GM21447 (cell line): ENCODE data around the gene KRTAP22-1.

ENCODE experiments used
- ATAC-seq: cut with Tn5 transposase; IDR thresholded peaks from one replicate; pipeline ENCODE4 v1.9.1; 2021; ENCODE audit not compliant: unreplicated experiment

KRTAP22-1 gene

GRCh38 chr21:30623362-30623761 is 22.5 kb downstream of the KRTAP22-1 start:
- no peak for ATAC-seq

GRCh38 chr21:30625449-30626165 is 24.7 kb downstream of the KRTAP22-1 start:
- no peak for ATAC-seq

- ATAC-seq: no peak
Observed at GRCh38 chr21:30628109-30628508, 27.2 kb downstream of the KRTAP22-1 start.

- no peak for ATAC-seq
Observed at GRCh38 chr21:30629200-30629599, 28.3 kb downstream of the KRTAP22-1 start.

DNA sequence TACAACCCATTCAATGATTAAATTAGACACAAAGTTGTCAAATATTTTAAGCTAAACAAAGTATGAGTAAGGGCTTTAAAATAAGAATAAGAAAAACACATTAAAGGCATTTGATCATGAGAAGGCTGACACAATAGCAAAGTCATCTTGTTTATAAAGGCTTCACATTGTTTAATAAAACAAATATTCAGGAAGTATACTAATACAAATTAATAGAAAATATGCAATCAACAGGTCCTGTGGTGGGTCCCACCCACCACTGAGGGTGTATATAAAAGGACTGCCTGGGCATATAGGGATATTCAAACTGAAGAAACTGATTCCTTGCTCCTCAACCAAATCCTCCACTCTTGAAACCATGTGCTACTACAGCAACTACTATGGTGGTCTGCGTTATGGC is 34.0 kb downstream of the KRTAP22-1 start, which contains the start of gene KRTAP20-2:
KRTAP20-2 (plus strand) TSS at position 301 of the 400 bp plus-strand sequence; CDS start at position 359, 58 bp downstream.
- ATAC-seq: no peak

DNA sequence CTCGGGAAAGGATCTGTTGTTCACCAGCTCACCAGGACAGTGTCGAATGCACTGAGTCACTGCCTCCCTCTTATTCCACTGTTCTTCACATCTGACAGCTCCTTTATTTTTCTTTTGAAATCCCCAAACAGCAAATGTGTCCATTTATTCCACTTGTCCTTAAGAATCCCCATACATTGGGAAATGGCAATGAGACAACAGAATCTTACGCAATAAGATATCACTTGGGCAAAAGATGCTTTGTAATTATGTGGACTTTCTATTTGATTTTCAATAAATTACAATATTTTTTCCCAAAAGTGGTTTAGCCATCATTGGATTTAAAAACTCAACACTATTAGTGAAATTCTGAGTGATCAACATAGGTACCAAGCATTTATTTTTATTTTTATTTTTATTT is 37.8 kb downstream of the KRTAP22-1 start:
- ATAC-seq: no peak

DNA sequence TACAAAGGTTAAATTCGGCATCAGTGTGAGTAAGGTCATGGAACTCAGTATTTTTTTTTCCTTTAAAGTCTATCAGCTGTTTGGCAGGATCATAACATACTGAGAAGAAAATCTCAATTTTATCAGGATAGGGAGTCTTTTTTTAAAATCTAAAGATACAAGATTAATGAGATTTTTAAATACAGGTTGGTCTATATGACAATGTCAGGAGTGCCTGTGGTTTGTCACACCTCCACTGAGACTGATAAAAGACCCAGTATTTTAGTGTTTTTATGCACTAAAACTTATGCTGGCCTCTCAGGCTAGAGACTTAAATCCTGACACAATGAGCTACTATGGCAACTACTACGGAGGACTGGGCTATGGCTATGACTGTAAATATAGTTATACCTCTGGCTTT is 41.7 kb downstream of the KRTAP22-1 start, which contains the start of gene KRTAP20-3:
KRTAP20-3 (plus strand) TSS at position 301 of the 400 bp plus-strand sequence.
- no peak for ATAC-seq

DNA sequence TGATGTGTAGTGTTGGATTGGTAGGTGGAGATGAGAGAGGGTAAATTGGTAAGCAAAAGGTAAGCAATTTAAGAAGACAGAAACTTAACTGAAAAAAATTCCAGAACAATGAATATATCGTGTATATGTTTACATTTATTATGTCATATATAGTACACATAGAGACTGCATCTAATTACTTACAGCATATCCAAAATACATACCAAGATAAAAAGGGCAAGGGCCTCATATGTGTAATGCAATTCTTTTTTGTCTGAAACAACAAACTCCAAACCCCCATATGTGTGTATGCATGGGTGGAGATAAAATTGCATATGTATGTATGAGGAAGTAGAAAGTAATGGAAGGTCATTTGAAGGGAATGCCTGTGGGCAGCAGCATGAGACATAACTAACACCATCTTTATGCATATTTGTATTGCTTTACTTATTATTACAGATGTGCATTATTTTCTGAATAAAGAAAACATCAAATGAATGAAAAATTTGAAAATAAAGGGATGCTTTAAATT is 46.1 kb downstream of the KRTAP22-1 start:
- ATAC-seq: no peak
